Skin of body (tissue), 2 donors: Measurements from ENCODE around the gene AP2B1. TPM values are rescaled to one million over a fixed set of nuclear protein-coding genes. Genes with fewer than 3 reads are reported as not detected.
"Not testable (repeated sequence)": the region's sequence is repeated elsewhere in the genome, so short reads cannot be mapped to it uniquely, and the experiment has no call there.

Source experiments
- DNase-seq: peaks from one replicate; lab custom pipeline; 2025; lab: John Stamatoyannopoulos, UW
- total RNA-seq: library from RNA; depleted of rRNA; stranded (reverse); fragments of >200 nt; gene quantifications from one replicate; pipeline ENCODE4 v1.2.3, GENCODE V29; 2014

The AP2B1 gene
- total RNA-seq, 1 donor from 2014 or later, result 52.1 TPM

DNA sequence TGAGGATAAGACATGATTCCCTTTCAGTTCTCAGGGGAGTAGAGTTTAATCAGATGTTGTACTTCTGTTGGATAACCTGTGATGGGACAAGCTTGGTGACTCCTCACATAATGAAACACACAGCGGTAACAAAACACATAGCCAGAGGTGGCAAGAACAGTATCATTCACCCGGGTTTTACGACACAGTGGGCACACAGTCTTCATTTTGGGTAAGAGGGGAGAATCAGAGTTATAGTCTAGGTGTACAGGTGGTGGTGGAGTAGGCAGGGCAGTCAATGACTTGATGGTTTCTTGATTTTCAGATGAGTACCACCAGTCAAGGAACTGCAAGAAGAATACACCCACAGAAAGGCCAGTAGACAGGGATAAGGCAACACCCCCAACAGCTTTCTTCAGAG is 11.4 kb upstream of the AP2B1 start:
- DNase-seq, result no peak

DNA sequence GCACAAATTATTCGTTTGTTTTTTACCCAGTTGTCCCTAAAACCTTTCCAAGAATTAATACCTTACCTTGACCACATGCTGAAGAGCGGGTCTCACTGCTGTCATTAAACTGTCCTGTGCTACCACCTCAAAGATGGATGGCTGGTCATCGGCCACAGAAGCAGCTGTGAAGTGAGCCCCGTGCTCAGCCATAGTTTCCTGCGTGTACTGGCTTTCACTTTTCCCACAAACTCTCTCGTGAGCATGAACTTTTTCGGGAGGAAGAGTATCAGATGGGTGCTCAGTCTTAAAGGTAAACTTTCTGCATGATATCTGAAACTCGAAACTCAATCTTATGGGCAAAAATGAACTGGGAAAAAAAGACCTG is 9.3 kb upstream of the AP2B1 start:
- no peak for DNase-seq

DNA sequence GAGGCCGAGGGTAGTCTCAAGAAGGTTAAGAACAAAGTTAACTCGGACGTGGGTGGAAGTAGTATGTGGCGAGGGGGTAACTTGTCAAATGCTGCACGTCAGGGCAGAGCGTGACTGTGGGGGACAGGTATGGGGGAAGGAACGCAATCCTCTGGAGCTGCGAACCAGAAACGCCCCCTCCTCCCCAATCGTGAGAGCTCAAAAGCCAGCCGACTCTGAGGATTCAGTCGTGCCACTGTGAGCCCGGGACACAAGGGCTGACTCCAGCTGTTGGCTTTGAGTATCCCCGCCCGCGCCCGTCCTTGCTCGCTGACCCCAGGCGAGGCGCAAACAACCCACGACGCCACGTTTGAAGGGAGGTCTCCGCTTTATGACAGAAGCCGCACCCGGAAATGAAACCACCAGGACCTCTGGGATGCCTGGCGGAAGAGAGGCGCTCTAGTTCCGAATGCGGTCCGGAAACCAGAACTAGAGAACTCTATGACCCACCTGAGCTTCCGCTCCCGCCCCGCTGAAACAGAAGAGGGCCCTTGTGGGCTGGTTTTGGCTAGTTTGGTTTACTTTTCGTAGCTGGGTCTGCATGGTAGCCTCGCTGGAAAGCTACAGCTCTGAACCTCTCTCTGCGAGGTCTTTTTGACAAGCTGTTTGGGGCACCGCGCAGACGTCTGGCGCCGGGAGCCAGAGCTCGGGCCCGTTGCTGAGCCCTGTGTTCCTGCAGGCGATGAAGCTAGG is 8.8 kb upstream of the AP2B1 start, which contains the start of gene PEX12:
TSS of gene PEX12 (minus strand) at position 375 of the 732 bp plus-strand sequence. CDS start 550 bp downstream, outside the sequence.
- DNase-seq, result peak; percentile 93

DNA sequence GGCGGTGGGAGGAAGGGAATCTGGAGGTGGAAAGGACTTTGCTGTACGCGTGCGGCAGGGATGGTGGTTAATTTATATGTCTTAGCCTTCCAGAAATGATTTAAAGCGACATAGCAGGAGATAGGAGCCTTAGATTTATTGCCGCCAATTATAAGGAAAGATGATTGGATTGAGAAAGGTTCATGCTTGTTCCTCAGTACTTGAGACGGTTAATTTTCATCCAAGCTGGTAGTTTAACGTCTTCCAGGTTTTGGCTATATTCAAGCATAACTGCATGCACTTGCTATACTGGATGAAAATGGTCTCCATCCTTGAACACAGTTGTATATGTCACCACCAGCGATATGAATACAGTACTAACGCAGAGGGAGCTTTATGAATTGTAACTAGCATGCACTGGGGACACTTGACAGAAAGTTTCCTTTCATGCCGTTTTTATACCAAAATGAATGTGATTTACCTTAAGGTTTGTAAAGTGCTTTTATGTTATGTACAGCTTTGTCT is 8.1 kb upstream of the AP2B1 start:
- DNase-seq, result no peak

DNA sequence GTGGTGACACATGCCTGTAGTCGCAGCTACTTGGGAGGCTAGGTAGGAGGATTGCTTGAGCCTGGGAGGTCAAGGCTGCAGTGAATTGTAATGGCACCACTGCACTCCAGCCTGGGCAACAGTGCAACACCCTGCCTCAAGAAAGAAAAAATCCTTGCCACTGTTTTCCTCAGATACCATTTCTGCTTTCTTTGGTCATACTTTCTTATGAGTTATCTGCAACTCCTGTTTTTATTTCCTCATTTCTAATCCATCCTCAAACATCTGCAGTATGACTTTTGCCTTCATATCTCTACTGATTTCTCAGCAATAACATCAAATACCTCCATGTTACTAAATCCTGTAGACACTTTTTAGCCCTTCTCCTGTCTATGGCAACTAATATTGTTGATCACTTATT is 3.1 kb upstream of the AP2B1 start:
- DNase-seq, result no peak

DNA sequence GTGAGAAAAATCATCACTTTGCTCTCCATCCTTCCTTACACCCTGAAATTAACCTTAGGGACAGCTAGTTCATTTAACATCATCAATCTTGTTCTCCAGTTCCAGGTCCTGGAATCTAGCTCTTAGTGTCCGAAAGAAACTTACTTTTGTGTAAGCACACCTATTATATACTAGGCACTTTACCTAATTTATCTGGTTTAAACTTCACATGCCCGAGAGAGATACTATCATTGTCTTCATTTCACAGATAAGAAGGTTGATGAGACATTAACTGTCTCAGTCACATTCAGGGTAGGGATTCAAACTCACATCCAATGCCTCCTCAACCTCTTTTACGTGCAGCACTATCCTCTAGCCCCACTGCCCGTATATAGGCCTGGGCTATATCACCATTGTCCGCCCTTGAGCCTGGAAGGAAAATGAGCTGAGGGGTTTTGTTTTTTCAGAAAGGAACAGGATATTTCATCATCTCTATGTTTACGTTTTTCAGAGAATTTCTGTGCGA is 501 bp upstream of the AP2B1 start:
- no peak for DNase-seq

DNA sequence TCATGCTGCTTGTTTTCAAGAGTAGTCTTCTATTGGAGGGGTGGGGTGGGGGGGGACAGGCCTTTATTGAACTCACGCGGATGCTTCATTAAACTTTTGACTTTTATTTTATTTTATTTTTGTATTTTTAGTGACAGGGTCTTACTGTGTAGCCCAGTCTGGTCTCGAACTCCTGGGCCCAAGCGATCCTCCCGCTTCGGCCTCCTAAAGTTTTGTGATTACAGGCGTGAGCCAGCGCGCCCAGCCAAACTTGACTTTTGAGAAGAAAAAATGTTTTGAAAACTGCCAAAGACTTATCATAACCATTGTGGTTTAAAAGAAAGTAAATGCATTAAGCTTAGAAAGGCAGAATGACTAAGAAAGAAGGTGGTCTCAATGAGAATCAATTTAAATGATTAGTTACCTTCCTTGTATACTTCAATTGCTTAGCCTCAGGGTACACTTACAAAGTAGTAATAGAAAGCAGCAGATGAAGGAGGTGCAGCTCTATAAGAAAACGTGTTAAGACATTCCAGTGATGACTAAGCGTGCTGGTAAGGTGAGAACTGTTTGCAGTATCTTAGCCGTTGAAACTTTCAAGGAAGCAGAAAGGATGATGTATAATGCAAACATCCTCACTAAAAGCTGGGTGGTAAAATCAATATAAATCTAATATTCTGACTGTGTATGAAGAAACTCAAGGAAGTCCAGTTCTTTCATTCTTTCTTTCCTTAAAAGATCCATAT is 1.2 kb downstream of the AP2B1 start:
- no peak for DNase-seq

DNA sequence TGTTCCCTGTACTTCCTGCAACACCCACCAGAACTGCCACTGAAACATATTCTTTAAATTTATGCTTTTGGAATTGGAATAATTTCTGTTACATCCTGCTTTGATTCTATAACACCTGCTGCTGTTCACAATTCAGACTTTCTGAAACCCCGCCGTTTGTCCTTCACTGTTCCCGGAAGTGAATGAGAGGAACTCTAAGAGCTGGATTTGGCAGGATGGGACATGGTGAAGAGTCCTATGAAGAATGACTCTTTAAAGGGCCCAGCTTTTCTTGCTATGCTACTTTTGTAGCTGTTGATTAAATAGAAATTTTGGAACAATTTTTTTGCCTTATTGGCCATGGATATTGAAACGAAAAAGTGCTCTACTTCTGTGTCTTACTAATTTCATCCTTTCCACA is 8.9 kb downstream of the AP2B1 start:
- no peak for DNase-seq

DNA sequence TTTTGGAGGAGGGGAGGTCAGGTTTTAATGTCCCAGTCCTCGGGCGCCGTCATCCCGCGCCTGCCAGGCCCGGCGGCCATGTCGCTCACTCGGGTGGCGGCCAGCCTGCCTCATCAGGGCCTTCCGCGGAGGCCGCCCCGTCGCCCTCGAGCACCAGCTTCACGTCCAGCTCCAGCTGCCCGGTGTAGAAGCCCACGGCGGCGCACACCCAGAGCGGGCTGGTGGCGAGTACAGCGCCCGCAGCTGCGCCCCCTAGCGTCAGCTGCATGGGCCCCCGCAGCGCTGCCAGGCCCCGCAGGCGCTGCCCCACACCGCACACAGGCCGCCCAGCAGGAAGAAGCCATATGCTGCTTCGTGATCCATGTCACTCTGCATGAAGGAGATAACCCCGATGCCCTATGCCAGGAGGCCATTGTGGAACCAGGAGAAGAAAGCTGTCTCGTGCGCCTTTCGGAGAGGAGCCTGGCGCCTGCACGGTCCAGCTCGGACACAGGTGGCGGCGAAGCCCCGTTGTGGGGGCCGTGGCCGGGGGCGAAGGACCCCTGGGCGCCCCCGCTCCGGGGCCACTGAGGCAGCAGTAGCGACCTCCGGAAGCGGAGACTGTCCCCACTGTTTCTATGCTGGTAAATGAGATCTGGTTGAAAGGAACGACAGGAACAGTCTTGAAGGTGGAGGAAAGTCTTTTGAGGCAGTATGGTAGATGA is 9.6 kb downstream of the AP2B1 start:
- no peak for DNase-seq

DNA sequence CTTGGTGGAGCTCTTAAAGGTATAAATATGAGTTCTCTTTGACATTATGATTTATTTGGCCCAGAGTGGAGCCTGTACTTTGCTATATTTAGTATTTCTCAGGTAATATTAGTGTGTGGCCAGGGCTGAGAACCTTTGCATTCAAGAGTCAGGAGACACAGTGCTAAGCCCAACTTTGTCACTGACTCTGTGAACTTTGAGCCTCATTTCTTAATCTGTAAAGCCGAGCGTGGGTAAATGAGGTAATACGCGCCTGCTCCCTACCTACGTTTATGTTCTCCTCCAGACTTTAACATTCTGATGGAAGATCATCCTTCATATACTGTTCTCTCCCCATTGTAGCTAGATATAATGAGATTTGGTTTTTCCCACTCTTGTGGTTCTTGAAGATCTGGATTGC is 10.5 kb downstream of the AP2B1 start:
- DNase-seq, result no peak

DNA sequence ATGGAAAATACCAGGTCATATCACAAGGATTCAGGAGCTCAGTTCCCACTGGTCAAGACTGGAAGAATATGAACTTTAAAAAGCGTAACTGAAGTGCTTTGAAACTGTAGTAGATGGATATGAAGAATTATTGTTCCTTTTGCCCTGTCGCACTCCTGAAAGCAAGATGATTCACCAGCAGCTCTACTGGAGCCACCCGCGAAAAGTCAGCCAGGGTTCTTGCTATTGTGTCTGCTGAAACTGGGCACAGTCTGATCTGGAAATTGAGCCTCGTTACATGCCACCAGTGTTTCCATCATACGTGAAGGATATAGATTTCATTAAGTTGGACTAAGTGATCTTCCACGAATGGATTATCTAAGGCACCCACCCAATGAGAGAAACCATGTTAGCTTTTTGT is 16.6 kb downstream of the AP2B1 start:
- DNase-seq, result no peak

DNA sequence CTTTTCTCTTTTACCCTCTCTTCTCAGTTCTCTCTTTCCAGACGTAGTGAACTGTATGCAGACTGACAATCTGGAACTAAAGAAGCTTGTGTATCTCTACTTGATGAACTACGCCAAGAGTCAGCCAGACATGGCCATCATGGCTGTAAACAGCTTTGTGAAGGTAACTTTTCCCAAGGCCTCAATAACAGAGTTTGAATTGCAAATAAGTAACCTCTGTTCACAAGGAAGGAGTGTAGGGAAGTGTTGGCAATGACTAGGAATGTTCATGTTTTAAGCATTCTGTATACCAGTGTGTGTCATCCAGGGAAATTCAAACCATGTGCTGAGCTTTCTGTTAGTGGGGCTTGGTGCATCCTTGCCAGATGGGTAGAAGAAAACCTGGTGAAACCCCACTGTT is 18.6 kb downstream of the AP2B1 start:
- DNase-seq, result no peak

DNA sequence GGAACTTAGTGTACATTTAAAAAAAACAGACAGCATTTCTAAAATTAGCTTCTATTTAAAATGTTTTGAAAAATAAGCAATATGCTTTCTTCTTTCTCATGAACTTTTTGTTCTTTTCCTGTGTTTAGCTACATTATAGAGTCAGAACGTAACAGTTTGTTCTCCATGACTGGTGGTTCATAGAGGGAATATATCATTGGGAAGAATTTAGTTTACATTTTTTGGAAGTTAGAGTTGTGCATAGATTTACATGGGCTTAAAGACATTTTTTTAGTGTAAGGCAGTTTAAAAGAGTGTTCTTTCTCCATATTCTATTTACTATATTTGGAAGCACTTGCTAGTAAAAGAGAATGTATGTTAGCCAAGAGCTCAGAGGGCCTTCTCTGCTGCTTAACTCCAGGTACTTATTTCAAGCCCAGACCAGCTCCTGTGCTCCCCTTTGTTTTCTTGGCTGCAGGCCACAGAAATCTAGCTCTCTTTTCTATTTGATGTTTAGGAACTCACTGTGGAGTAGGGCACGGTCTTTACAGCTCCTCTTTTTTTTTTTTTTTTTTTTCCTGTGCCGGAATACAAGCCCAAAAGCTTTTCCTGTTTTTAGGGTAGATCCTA is 20.2 kb downstream of the AP2B1 start:
- no peak for DNase-seq

DNA sequence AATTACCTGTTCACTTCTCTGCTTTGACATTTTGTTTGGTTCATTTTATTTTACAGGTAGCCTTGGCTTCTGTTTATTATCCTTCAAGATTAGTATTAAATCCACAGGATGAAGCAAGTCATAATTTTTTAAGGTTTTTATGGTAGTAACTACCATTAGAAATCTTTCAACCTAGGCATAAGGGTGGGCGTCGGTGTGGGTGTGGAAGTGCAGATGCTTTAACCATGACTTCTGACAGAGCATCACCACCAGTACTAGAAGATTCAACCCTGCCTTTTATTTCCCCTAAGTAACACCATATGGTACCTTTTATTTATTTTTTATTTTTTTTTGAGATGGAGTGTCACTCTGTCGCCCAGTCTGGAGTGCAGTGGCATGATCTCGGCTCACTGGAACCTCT is 22.7 kb downstream of the AP2B1 start:
- no peak for DNase-seq

DNA sequence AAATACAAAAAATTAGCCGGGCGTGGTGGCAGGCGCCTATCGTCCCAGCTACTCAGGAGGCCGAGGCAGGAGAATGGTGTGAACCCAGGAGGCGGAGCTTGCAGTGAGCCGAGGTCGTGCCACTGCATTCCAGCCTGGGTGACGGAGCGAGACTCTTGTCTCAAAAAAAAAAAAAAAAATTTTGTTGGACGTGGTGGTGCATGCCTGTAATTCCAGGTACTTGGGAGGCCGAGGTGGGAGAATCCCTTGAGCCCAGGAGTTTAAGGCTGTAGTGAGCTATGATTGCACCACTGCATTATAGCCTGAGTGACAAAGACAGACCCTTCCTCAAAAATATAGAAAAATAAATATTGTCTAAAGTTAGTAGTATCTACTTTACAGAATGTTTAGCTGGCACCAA is 23.6 kb downstream of the AP2B1 start:
- DNase-seq, result not testable (repeated sequence)

DNA sequence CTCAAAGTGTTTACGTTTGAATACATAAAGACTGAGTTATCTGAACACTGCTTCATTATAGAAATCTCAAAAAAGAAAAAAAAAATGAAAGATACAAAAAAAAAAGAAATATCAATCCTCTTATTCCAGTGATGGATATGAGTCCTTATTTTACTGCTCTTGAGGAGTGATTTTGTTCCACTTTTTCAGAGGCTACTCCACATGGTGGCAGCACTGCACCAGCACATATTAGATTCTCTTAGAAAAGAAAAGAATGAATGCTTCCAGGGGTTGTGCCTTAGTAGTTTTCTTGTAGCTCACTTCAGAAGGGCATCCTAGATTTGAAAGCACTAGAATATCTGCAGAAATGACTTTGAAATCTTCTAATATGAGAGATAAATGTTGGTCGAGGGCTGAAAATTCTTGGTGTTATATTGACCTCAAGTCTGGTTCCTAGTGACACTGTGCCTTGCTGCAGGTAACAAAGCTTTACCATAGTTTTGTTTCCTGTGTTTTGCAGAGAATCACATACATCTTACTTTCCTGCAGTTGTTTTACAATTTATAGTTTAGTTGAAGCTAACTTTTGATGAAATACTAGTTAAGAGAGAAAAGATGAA is 25.9 kb downstream of the AP2B1 start:
- DNase-seq, result no peak

DNA sequence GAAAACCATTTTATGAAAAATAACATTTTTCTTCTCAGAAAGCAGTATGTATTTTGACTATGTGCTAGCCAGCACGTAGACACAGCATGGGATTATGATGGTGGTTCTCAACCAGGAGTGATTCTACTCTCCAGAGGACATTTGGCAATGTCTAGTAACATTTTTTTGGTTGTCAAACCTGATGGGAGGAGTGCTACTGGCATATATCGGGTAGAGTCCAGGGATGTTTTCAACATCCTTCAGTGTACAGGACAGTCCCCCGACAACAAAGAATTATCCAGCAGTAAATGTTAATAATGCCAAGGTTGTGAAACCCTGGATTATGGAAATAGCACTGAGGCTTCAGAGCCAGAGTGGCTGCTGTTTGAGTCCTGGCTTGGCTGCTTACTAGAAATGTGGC is 27.7 kb downstream of the AP2B1 start:
- DNase-seq, result no peak

DNA sequence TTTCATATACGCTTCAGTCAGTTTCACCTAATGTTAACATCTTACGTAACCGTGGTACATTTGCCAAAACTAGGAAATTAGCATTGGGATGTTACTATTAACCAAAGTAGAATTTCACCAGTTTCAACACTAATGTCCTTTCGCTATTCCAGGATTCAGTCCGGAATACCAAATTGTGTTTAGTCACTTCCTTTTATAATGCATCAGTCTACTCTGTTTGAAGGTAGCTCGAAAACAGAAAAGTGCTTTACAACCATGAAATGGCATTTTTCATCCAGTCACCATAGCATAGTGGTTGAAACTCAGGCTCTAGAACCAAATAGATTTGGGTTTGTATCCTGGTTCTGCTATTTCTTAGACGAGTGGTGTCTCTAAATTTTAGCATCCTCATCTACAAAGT is 29.4 kb downstream of the AP2B1 start:
- DNase-seq, result no peak

DNA sequence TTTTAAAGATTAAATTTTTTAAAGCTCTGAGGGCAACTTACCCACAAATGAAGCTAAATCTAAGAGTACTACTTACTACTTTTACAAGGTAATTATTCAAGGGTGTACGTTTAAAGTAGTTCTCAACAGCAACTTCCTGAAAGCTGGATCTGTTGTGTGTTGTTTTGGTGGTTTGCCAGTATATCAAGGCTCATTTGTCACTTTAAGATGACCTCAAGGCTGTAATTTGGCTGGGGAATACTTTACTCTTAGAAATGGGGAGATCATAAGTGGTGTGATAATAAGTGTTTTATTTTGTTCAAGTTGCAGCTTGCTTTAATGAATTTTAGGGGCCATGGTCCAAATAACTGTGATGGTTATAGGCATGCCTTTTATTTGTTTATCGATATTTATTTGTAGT is 30.4 kb downstream of the AP2B1 start:
- DNase-seq, result no peak

DNA sequence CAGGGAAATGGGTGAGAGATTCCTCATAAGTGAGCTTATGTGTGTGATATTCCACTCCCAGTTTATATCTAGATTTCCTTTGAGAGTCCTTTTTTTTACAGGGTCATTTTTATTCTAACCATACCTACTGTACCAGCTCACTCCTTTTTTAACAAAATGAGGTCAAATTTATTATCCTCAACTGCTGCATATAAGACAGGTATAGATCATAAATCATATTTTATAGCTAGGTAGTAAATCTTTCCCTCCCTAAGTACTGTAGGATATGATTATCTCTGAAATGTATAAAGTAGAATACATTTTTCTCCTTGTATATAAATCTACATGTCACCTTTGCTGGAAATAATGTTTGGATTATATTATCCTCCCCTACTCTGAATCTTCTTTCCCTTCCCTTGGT is 31.5 kb downstream of the AP2B1 start:
- no peak for DNase-seq

DNA sequence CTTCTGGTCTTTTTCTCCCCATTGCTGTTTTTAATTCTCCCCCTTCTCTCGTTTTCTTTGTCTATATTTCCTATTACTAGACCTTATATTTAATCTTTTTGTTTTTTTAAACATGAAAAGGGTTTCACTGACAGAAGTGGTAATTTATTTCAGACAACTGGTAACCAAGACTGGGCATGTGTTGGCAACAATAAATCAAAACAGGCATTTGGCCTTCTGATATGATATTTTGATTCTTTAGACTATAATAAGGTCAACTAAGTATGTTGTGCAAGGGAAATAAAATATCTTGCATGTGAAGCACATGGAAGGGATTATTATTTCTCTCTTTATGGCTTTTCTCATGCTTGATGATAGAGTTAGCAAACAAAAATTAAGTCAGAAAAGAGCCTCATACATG is 34.6 kb downstream of the AP2B1 start:
- no peak for DNase-seq
